ENCODE results near the gene PAQR6. TPM values are rescaled to one million over a fixed set of nuclear protein-coding genes. Genes with fewer than 3 reads are reported as not detected.

PAQR6 gene
- polyA plus RNA-seq, 3 donors = 4.3 to 7.0 (median 5.1) TPM

DNA sequence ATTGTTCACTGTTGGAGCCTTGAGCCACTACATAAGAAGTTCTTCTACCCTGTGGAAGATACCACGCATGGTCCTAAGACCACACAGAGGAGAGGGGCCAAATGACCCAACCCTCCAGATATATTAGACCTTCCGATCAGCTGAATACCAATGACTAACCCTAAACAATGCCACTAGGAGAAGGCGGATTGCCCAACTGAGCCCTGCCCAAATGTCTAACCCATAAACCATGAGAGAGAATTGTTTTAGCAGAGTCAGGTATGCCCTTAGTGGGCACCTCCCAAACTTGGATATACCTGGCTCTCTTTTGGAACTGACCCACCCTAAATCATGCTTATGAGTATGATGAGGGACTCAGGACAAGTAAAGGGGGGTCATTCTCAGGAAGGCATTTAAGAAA is 22.5 kb upstream of the PAQR6 start:
- DNase-seq (ENCODE audit: extremely low read depth in 1 of 11, low read depth in 9 of 11, low spot score in 4 of 11) = no peak

DNA sequence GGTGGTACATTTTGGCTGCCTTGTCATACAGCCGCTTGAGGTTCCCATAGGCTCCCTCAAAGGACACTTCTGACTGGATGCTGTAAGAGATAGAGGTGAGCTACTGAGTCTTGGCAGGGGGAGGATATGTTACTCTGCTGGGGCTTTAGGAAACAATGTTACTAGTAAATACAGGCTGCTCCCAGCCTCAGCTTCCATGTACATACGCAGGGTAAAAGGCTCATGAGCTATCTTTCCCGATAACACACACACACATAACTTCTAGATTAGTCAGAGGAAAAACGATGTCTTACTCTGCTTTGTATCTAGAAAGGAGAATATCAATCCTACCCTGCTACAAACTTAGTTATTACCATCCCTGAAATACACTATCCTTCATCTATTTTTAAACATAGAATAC is 20.5 kb upstream of the PAQR6 start:
- DNase-seq (ENCODE audit: extremely low read depth in 1 of 11, low read depth in 9 of 11, low spot score in 4 of 11) = no peak

DNA sequence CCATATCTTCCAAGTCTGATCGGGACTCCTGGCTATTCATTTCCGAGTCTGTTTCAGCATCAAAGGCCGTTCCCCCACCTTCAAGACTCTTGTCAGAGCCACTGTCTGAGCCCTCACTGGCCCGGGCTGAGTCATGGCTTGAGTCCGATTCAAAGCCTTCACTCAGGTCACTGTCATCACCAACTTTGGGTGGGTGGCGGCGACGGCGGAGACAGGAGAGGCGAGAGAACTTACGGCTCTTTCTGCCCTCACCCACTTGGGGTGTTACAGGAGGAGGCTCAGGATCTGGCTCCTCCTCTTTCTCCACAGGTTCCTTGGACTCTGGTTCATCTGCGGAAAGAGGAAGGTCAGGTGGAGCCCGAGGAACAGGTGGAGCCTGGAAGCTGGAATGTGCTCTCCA is 18.2 kb upstream of the PAQR6 start:
- DNase-seq (ENCODE audit: extremely low read depth in 1 of 11, low read depth in 9 of 11, low spot score in 4 of 11) = no peak

DNA sequence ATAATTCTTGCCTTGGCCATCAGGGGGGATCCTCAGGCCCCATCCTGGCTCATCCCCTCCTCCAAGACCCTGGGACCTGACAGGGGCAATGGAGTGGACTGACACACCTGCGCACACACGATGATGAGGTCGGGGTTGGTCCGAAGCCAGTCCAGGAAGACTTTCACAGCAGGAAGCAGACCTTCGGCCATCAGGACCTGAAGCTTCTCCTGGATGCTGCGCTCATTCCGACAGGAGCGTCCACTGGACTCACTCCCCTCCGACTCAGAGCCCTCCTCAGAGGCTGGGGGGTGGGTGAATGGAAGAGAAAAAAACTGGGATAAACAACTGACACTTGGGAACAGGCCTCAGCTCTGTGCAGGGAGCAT is 15.4 kb upstream of the PAQR6 start:
- DNase-seq (ENCODE audit: extremely low read depth in 1 of 11, low read depth in 9 of 11, low spot score in 4 of 11) = no peak

DNA sequence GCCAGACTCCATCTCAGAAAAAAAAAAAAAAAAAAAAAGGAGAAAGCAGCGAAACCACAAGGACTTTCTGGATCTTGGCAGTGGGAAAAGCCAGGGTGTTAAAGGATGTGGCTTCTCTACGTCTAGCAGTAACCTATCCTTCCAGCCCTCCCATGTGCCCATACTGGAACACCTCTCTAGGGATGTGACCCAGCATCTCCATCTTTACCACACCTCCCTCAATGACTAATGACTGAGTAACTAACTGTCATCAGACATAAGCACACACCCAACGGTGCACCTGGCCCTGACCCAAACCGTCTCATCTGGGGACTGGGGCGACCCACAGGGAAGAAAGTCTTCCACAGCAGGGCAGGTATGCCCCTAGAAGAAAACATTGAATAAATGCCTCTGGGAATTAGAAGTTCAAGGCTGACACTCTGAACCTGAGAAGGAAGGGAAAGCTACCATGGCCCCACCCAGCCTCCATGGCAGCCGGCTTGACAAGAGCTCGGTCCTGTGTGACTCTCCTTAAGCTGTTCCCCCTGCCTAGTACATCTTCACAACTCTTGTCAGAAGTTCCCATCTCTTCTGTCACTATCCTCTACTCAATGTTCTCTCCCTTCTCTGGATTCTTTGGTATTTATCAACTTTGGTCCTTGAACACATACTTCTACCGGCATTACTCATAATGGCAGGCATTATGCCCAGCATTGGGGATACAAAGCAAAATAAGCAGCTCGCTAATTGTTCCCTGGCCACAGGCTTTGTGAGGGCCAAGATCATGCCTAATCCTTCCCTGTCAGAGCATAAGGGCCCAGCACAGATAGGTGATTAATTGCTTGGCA is 14.8 kb upstream of the PAQR6 start:
- no peak for DNase-seq (ENCODE audit: extremely low read depth in 1 of 11, low read depth in 9 of 11, low spot score in 4 of 11)

DNA sequence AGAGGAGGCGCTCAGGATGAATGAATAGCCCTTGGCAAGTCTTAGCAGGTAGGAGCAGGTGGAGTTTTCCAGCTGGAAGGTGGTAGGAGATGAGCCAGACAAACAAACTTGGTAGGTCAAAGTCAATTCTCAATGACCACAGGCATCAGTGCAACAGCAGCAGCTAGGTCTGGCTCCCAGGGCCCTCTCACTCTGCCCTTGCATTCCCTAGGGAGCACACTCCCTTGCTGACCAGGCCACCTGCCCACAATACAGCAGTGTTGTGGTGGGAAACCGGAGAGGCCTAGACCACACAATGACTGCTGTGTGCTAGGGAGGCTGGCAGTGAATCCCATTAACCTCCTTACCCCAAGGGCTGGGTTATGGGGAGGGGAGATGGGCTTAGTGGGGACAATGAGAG is 13.0 kb upstream of the PAQR6 start:
- no peak for DNase-seq (ENCODE audit: extremely low read depth in 1 of 11, low read depth in 9 of 11, low spot score in 4 of 11)

DNA sequence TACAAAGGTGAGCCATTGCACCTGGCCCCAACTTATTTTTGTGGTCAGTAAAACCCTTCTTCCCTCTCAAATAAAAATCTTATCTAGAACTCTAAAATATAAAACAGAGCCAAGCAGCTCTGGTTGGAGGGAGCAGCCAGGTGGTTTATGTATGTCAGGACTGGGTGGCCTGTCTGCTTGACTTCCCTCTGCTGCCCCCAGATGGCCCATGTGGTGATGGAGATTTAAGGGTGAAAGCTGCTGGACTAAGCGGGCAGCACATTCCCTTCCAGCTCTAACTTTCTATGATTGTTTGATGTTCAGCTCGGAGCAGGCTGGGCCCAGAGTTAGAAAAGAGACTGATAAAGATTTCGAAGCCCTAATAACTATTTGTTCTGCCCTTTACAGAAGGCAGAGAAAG is 11.9 kb upstream of the PAQR6 start:
- DNase-seq (ENCODE audit: extremely low read depth in 1 of 11, low read depth in 9 of 11, low spot score in 4 of 11) = no peak

DNA sequence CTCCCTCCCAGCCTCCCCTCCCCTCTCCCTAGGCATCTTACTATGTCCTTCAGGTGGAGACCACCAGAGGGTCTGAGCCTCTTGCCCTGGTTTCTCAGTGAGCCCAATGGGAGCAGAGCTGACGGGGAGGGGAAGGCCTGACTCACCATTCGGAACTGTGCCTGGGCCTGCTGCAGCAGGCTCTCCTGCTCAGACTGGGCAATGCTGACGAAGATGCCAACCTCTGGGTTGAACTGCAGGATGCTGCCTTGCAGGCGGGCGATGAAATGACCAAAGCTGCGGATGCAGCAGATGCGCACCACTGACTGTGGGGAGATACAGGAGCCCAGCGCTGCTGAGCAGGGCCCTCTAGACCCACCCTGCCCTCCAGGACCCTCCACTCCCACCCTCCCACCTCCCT is 11.0 kb upstream of the PAQR6 start:
- DNase-seq (ENCODE audit: extremely low read depth in 1 of 11, low read depth in 9 of 11, low spot score in 4 of 11) = no peak

DNA sequence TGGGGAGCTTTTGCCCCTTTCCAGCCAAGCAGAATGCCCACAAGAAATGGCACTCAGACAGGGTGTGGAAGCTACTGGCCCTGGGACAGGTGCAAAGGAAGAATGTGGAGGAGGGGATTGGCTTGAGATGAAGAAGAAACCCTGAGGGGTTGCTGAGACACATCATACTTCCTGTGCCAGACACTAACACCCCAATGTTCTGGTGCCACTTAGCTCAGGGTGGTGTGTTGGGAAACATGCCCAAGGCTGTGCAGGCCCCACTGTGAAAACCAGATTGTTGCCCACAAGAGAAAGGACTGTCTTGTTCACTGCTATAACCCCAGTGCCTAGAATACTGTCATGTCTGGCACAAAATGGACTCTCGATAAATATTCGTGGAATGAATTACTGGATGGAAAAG is 9.9 kb upstream of the PAQR6 start:
- DNase-seq (ENCODE audit: extremely low read depth in 1 of 11, low read depth in 9 of 11, low spot score in 4 of 11) = no peak

DNA sequence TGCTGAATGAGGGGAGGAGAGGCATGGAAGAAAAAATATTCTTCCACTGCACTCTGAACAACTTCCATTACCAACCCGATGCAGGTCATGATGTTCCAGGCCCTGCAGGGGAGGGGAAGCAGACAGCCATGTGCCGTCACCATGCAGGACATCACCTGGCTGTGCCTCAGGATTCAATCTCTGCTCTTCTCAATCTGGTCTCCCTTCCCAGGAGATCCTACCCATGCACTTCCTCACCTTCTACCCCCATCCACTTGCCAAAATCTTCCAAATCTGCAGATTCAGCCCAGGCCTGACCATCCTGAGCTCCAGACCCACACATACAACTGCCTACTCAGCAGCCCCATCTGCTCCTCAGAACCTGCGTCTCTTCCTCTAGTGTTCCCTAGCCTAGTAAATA is 5.8 kb upstream of the PAQR6 start:
- no peak for DNase-seq (ENCODE audit: extremely low read depth in 1 of 11, low read depth in 9 of 11, low spot score in 4 of 11)

DNA sequence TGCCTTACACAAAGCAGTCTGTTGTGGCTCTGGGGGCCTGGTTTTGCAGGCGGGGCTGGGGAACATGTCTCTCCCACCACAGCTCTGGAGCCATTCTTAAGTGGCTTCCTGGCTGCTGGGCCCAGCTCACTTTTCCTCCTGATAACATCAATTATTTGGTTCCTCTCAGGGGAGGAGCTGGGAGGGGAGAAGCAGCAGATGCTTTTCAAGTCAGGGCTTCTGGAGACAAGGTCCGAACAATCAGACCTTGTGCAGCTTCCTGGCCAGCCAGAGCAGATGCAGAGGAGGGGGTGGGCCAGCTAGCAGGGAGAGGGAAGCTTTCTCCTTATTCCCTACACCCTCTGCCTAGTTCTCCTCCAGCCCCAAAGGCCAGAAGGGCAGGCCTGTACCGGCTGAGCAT is 3.7 kb upstream of the PAQR6 start:
- DNase-seq (ENCODE audit: extremely low read depth in 1 of 11, low read depth in 9 of 11, low spot score in 4 of 11) = no peak

DNA sequence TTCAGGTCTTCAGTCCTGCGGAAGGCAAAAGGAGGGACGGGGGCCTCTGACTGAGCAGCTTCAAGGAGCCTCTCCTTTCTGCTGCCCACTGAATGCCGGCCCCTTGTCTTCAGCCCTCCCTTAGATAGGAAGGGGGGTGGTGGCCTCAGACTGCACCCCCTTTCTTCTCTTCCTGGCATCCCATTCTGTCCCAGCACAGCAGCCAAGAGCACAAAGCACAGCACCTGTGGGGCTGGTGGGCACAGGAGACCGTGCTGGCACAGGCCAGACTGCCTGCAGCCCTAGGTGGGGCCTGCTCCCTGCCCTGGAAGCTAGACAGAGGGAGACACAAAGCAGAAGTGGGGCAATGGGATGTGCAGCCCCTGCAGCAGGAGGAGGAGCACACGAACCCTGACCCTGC is 1.7 kb upstream of the PAQR6 start:
- DNase-seq (ENCODE audit: extremely low read depth in 1 of 11, low read depth in 9 of 11, low spot score in 4 of 11) = no peak

DNA sequence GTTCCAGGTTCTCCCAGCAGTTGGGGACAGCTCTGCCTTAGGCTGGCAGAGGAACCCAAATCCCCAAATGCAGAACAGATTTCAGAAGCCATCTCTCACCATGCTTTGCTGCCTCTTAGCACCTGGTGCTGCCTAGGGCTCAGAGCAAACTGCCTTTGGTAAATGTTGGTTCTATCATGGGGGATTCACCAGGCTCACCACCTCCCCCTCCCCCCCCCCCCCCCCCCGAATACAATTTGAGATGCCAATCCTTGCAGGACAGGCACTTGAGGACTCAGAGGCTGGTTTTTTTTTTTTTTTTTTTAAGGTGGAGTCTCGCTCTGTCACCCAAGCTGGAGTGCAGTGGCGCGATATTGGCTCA is 447 bp upstream of the PAQR6 start:
- DNase-seq (ENCODE audit: extremely low read depth in 1 of 11, low read depth in 9 of 11, low spot score in 4 of 11) = no peak

DNA sequence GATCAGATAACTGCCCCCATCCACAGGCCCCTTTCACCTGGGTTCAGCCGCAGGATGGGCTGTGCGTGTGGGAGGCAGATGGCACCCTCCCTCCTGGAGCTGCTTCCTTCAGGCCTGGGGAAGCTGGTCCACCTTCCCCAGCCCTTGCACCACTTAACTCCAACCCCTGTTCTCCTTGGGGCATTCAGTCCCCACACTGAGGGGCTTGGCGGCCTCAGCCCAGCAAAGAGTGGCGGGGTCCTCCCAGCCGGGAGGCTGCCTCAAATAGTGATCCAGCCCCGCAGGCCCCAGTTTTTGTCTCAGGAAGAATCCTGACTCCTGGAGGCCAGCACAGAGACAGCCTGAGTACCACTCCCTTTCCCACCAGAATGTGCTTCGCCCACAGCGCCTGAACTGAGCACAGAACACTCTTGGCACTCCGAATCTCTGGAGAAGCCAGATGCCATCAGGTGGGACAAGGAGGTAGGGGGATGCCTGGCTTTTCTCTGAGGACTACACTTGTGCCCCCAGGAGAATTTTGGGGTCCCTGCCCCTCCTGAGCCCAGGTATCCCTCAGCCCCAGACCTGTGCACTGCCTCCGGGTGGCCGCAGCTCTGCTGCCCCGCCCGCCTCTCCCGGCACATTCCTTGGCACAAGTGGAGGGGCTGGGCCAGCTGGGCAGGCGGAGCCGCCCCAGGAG is 936 bp downstream of the PAQR6 start:
- DNase-seq (ENCODE audit: extremely low read depth in 1 of 11, low read depth in 9 of 11, low spot score in 4 of 11) = no peak

DNA sequence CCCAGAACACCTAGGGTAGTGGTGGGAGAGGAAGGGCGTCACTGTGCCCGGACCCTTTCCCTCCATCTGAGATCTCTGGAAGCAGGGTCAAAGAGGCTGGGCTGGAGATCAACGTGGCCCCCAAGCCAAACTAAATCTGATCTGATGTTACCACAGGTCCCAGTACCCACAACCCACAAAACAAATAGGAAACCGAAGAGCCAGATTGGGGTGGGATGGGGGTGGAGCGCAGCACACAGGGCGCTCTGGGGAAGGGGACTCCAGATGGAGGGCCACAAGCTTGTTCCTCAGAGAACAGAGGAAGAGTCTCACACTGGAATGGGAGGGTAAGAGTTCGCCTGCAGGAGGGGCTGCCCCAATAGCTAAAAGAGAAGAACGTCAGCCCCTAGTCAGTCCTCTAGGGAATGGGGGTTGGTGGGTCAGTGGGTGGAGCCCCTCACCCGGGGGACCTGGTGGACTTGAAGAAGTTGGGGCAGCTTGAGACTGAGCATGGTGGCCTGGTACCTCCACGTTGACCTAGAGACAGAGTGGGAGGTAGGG is 1.5 kb downstream of the PAQR6 start:
- no peak for DNase-seq (ENCODE audit: extremely low read depth in 1 of 11, low read depth in 9 of 11, low spot score in 4 of 11)

DNA sequence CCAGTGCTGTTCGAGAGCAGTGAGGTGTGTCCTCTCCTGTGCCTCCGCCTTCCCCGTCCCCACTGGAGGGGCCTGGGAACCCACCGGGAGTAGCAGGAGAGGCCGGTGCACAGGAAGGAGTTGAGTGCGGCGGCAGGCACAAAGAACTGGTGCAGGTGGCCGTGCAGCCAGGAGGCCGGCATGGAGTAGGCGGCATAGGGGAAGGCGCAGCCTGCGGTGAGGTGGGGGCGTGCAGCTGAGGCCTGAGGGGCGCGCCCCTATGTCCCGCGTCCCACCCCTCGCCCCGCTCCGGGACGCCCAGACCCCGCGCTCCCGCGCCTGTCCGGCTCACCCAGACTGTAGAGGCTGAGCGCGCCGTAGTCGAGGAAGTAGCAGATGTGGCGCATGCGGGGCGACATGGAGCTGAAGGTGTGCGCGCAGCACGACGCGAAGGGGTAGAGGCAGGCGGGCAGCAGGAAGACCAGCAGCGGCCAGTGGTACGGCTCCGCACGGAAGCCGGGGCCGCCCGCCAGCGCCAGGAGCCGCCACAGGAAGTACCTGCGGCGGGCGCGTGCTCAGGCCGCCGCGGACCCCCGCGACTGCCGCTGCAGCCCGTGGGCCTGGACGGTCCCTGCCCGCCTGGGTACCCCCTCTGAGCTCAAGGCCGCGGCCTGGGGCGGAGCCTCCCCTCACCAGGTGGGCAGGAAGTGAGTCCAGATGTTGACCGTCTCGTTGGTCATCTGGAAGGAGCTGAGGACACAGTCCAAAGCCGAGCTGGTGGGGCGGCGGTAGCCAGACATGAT is 2.2 kb downstream of the PAQR6 start:
- DNase-seq (ENCODE audit: extremely low read depth in 1 of 11, low read depth in 9 of 11, low spot score in 4 of 11) = peak in 2 of 11 donors; percentile 20 to 33

DNA sequence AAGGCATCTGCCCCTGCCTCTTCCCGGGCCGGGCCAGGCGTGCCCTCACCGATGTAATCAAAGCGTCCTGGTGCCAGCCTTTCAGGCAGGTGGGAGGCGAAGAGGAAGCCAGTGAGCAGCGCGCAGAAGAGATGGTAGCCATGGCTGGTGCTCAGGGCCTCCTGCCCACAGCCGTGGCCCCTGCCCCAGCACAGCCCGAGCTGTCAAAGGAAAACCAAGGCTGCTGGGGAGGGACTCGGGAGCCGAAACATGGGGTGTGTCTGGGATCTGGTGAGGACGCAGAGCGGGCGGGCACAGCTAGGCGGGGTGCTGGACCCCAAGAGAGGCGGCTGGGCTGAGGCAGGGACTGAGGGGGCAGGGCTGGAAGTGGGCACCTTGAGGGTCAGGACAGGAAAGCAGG is 3.1 kb downstream of the PAQR6 start:
- no peak for DNase-seq (ENCODE audit: extremely low read depth in 1 of 11, low read depth in 9 of 11, low spot score in 4 of 11)

DNA sequence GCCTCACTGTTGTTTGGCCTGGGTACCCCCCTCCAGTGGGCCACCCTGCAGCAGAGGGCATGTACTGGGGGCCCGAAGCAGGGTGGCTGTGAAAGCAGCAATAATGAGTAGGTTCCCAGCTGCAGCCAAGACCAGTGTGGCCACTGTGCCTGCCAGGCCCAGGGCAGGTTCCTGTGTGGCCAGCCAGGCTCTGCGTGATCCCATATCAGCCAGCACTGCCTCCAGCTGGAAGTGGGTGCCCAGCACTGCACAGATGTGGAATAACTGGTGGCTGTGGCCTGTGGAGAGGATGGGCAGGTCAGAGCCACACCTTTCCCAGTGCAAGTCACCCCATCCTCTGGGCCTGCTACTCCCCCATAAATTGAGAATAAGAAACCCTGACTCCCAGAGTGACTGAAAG is 3.7 kb downstream of the PAQR6 start:
- no peak for DNase-seq (ENCODE audit: extremely low read depth in 1 of 11, low read depth in 9 of 11, low spot score in 4 of 11)

DNA sequence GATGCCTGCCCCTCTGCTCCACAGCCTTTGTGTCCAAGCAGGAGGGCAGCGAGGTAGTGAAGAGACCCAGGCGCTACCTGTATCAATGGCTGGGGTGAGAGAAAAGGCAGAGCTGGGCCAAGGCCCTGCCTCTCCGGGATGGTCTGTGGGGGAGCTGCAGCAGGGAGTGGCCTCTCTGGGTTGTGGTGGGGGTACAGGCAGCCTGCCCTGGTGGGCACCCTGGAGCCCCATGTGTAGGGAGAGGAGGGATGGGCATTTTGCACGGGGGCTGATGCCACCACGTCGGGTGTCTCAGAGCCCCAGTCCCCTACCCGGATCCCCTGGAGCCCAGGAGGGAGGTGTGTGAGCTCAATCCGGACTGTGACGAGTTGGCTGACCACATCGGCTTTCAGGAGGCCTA is 5.1 kb downstream of the PAQR6 start:
- DNase-seq (ENCODE audit: extremely low read depth in 1 of 11, low read depth in 9 of 11, low spot score in 4 of 11) = no peak

DNA sequence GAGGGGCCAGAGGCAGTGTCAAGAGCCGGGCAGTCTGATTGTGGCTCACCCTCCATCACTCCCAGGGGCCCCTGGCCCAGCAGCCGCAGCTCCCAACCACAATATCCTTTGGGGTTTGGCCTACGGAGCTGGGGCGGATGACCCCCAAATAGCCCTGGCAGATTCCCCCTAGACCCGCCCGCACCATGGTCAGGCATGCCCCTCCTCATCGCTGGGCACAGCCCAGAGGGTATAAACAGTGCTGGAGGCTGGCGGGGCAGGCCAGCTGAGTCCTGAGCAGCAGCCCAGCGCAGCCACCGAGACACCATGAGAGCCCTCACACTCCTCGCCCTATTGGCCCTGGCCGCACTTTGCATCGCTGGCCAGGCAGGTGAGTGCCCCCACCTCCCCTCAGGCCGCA is 5.9 kb downstream of the PAQR6 start, which contains the start of gene BGLAP:
Gene BGLAP, plus strand, starts transcription at position 259 of the 400 bp plus-strand sequence. Its CDS starts 48 bp downstream, at position 307.
- no peak for DNase-seq (ENCODE audit: extremely low read depth in 1 of 11, low read depth in 9 of 11, low spot score in 4 of 11)
